Measurements from ENCODE around the gene CYB5D1.

CYB5D1 gene

GRCh38 chr17:7850701-7851437 is 6.9 kb upstream of the CYB5D1 start:
- H3K4me3 ChIP-seq (replicated peaks; ENCODE audit: low read depth, low read length), result no peak overlapping the region
- TF ChIP-seq, protein P1, sequence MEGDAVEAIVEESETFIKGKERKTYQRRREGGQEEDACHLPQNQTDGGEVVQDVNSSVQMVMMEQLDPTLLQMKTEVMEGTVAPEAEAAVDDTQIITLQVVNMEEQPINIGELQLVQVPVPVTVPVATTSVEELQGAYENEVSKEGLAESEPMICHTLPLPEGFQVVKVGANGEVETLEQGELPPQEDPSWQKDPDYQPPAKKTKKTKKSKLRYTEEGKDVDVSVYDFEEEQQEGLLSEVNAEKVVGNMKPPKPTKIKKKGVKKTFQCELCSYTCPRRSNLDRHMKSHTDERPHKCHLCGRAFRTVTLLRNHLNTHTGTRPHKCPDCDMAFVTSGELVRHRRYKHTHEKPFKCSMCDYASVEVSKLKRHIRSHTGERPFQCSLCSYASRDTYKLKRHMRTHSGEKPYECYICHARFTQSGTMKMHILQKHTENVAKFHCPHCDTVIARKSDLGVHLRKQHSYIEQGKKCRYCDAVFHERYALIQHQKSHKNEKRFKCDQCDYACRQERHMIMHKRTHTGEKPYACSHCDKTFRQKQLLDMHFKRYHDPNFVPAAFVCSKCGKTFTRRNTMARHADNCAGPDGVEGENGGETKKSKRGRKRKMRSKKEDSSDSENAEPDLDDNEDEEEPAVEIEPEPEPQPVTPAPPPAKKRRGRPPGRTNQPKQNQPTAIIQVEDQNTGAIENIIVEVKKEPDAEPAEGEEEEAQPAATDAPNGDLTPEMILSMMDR (IDR thresholded peaks at IDR 0.05; ENCODE audit: low read depth, low read length, missing control alignments), result no peak
- no peak for DNase-seq (ENCODE audit: extremely low read depth, low read depth)

- no peak overlapping the region for H3K4me3 ChIP-seq (replicated peaks; ENCODE audit: low read depth, low read length)
- no peak for DNase-seq (ENCODE audit: extremely low read depth, low read depth)
- TF ChIP-seq, protein P1 (IDR thresholded peaks at IDR 0.05; ENCODE audit: low read depth, low read length, missing control alignments), result peak; percentile 87
Measured at GRCh38 chr17:7851438-7852261, 6.2 kb upstream of the CYB5D1 start.

- H3K4me3 ChIP-seq (replicated peaks; ENCODE audit: low read depth, low read length), result no peak overlapping the region
- DNase-seq (ENCODE audit: extremely low read depth, low read depth), result no peak
- TF ChIP-seq, protein P1 (IDR thresholded peaks at IDR 0.05; ENCODE audit: low read depth, low read length, missing control alignments), result no peak
Measured at GRCh38 chr17:7852262-7852670, 5.5 kb upstream of the CYB5D1 start.

- no peak overlapping the region for H3K4me3 ChIP-seq (replicated peaks; ENCODE audit: low read depth, low read length)
- TF ChIP-seq, protein P1 (IDR thresholded peaks at IDR 0.05; ENCODE audit: low read depth, low read length, missing control alignments), result no peak
- DNase-seq (ENCODE audit: extremely low read depth, low read depth), result no peak
Measured at GRCh38 chr17:7852919-7853690, 4.7 kb upstream of the CYB5D1 start.

DNA sequence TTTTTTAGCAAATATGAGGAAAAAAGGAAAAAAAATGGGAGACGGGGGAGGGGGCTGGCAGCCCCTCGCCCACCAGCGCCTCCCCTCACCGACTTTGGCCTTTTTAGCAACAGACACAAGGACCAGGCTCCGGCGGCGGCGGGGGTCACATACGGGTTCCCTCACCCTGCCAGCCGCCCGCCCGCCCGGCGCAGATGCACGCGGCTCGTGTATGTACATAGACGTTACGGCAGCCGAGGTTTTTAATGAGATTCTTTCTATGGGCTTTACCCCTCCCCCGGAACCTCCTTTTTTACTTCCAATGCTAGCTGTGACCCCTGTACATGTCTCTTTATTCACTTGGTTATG is 4.1 kb upstream of the CYB5D1 start:
- H3K4me3 ChIP-seq (replicated peaks; ENCODE audit: low read depth, low read length), result no peak overlapping the region
- TF ChIP-seq, protein P1 (IDR thresholded peaks at IDR 0.05; ENCODE audit: low read depth, low read length, missing control alignments), result no peak
- DNase-seq (ENCODE audit: extremely low read depth, low read depth), result no peak

DNA sequence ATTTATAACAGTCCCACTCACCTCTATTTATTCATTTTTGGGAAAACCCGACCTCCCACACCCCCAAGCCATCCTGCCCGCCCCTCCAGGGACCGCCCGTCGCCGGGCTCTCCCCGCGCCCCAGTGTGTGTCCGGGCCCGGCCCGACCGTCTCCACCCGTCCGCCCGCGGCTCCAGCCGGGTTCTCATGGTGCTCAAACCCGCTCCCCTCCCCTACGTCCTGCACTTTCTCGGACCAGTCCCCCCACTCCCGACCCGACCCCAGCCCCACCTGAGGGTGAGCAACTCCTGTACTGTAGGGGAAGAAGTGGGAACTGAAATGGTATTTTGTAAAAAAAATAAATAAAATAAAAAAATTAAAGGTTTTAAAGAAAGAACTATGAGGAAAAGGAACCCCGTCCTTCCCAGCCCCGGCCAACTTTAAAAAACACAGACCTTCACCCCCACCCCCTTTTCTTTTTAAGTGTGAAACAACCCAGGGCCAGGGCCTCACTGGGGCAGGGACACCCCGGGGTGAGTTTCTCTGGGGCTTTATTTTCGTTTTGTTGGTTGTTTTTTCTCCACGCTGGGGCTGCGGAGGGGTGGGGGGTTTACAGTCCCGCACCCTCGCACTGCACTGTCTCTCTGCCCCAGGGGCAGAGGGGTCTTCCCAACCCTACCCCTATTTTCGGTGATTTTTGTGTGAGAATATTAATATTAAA is 3.6 kb upstream of the CYB5D1 start:
- no peak overlapping the region for H3K4me3 ChIP-seq (replicated peaks; ENCODE audit: low read depth, low read length)
- no peak for DNase-seq (ENCODE audit: extremely low read depth, low read depth)
- TF ChIP-seq, protein P1 (IDR thresholded peaks at IDR 0.05; ENCODE audit: low read depth, low read length, missing control alignments), result no peak

Data from HFF-Myc (cell line).